ENCODE measurements around the gene RTP2. TPM values are rescaled to one million over a fixed set of nuclear protein-coding genes. Genes with fewer than 3 reads are reported as not detected.

Gene RTP2
- total RNA-seq, 4 donors from 2014 or later = not detected

GRCh38 chr3:187739561-187740332 lies 37.4 kb upstream of the RTP2 start:
- peaks cover 24 to 86% (median 25%) of the 10 kb centered on the region in 3 donors for H3K4me1 ChIP-seq

DNA sequence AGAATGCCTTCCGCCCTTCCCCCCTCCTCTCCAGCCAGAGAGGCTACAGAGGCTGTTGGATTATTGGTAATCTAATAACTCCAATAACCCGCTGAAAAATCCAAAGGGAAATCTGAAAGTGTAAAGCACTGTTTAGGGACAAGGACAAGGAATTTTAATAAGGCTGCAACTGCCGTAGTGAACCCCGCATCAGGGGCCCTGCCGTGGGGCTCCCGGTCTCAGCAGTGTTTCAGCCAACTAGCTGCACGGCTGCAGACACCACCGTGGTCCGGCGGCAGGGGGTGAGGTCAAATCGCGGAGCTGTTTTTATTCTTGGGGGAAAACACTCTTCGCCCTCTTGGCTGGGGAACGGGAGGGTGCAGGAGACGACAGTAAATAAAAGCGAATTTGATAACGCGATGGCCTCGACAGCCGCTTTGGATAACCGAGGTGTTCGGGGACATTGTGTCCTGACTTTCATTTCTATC lies 36.8 kb upstream of the RTP2 start:
- intact Hi-C loops (cut with DNase I) = loop anchor here (10.0 kb wide), 1 partner anchor 1406 kb away; no protein-coding TSS in a partner anchor
- TF ChIP-seq, protein P1, sequence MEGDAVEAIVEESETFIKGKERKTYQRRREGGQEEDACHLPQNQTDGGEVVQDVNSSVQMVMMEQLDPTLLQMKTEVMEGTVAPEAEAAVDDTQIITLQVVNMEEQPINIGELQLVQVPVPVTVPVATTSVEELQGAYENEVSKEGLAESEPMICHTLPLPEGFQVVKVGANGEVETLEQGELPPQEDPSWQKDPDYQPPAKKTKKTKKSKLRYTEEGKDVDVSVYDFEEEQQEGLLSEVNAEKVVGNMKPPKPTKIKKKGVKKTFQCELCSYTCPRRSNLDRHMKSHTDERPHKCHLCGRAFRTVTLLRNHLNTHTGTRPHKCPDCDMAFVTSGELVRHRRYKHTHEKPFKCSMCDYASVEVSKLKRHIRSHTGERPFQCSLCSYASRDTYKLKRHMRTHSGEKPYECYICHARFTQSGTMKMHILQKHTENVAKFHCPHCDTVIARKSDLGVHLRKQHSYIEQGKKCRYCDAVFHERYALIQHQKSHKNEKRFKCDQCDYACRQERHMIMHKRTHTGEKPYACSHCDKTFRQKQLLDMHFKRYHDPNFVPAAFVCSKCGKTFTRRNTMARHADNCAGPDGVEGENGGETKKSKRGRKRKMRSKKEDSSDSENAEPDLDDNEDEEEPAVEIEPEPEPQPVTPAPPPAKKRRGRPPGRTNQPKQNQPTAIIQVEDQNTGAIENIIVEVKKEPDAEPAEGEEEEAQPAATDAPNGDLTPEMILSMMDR (IDR thresholded peaks at IDR 0.05) = peak in 1 of 6 experiments; percentile 4
- TF ChIP-seq POLR2A (IDR thresholded peaks at IDR 0.05) = no peak

More at GRCh38 chr3:187739561-187740332, 37.4 kb upstream of the RTP2 start:
- 0 to 1% methylated on average over 13 to 23 of the region's 53 CpGs for WGBS, 2 donors
- TF ChIP-seq, protein P1 (IDR thresholded peaks at IDR 0.05) = peak; percentile 93 to 99 (median 98)
- peak in 2 of 4 donors; percentile 56 to 65 for TF ChIP-seq POLR2A (IDR thresholded peaks at IDR 0.05)
- Histone ChIP-seq H3K9me3 (no peaks in the 10 kb centered on the region), H3K36me3 (peaks cover 0 to under 1% (median 0%) of the 10 kb centered on the region in 3 donors), H3K27ac (peak overlapping the region; percentile 96 to 99 (median 98)), H3K4me3 (peak overlapping the region; percentile 69 to 82 (median 74)), H3K27me3 (no peaks in the 10 kb centered on the region)
- intact Hi-C loops (cut with DNase I) = loop anchor here (5.0 to 10.0 kb wide), 4 partner anchors 315 to 1405 kb away; no protein-coding TSS in a partner anchor
- DNase-seq = peak; percentile 34

GRCh38 chr3:187738331-187739093 lies 36.2 kb upstream of the RTP2 start:
- 0 to 1% methylated on average over 22 to 23 of the region's 43 CpGs for WGBS, 2 donors
- Histone ChIP-seq H3K27ac (peak overlapping the region; percentile 96 to 99 (median 98)), H3K4me1 (peaks cover 24 to 87% (median 25%) of the 10 kb centered on the region in 3 donors), H3K36me3 (peaks cover 2 to 13% (median 4%) of the 10 kb centered on the region in 3 donors), H3K9me3 (no peaks in the 10 kb centered on the region), H3K27me3 (no peaks in the 10 kb centered on the region), H3K4me3 (peak overlapping the region; percentile 69 to 82 (median 74))
- TF ChIP-seq, protein P1 (IDR thresholded peaks at IDR 0.05) = peak; percentile 57 to 81 (median 66)
- peak in 3 of 4 donors; percentile 29 to 39 (median 30) for TF ChIP-seq POLR2A (IDR thresholded peaks at IDR 0.05)
- peak; percentile 39 for DNase-seq
- intact Hi-C loops (cut with DNase I) = loop anchor here (10.0 kb wide), 1 partner anchor 1406 kb away; no protein-coding TSS in a partner anchor

More for the DNA sequence above, 36.8 kb upstream of the RTP2 start:
- Histone ChIP-seq H3K9me3 (no peaks in the 10 kb centered on the region), H3K27ac (peak overlapping the region; percentile 96 to 99 (median 98)), H3K36me3 (peaks cover 0 to 7% (median 0%) of the 10 kb centered on the region in 3 donors), H3K27me3 (no peaks in the 10 kb centered on the region), H3K4me3 (peak overlapping the region; percentile 69 to 82 (median 74)), H3K4me1 (peaks cover 24 to 87% (median 25%) of the 10 kb centered on the region in 3 donors)
- 1 to 2% methylated on average over 22 of the region's 22 CpGs for WGBS, 2 donors
- DNase-seq = no peak

GRCh38 chr3:187738071-187738330 lies 35.6 kb upstream of the RTP2 start:
- Histone ChIP-seq H3K4me1 (peaks cover 24 to 83% (median 25%) of the 10 kb centered on the region in 3 donors), H3K9me3 (no peaks in the 10 kb centered on the region), H3K27me3 (no peaks in the 10 kb centered on the region), H3K4me3 (peak overlapping the region; percentile 69 to 82 (median 74)), H3K36me3 (peaks cover 7 to 18% (median 9%) of the 10 kb centered on the region in 3 donors), H3K27ac (peak overlapping the region; percentile 96 to 99 (median 98))
- no peak for DNase-seq
- TF ChIP-seq, protein P1 (IDR thresholded peaks at IDR 0.05) = no peak
- no peak for TF ChIP-seq POLR2A (IDR thresholded peaks at IDR 0.05)
- intact Hi-C loops (cut with DNase I) = loop anchor here (10.0 kb wide), 1 partner anchor 1407 kb away; no protein-coding TSS in a partner anchor
- 0% methylated on average over 6 to 7 of the region's 7 CpGs for WGBS, 2 donors

Measured in esophagus squamous epithelium (tissue), 5 donors.